COLO668 (cell line): ENCODE measurements around the gene THOP1.

Experiments
- DNase-seq: peaks from one replicate; lab custom pipeline; 2025; ENCODE audit not compliant: unreplicated experiment; lab: John Stamatoyannopoulos, UW

THOP1 gene

DNA sequence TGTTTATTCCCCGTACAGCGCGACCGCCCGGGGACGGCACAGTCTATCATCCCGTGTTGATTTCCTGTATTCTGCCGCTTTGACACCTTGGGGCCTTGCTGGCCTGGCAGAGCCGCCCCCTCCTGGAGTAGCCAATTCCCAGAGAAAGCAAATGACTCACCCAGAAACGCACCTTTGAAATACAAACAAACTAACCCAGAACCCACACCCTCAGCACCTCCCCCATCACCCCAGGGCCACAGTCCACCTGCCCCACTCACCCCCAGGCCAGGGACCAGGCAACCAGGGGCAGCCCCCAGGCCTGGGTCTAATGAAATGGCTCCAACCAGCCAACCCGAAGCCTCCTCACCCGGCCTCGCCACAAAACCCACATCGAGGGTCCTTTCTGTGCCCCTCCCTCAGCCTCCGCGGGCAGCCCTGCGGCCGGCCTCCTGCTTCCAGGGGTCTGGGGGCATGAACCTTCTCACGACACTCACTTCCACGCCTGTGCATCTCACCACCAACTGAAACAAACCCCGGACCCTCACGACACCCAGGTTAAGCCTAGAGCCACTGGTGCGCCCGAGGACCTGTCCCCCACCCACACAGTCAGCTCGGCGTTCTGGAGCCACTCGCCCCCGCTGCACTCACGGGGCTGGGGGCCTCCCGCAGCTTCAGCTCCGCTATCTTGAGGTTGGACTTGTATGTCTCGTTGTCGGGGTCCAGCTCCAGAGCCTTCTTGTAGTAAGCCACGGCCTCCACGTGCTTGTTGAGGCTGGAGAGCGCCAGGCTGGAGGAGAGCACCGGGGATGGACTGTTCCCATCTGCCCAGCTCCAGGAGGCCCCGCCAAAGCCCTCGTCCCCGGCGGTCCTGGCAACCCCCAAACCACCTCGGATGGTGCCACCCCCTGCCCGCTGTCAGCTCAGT lies 23.2 kb upstream of the THOP1 start:
- no peak for DNase-seq

DNA sequence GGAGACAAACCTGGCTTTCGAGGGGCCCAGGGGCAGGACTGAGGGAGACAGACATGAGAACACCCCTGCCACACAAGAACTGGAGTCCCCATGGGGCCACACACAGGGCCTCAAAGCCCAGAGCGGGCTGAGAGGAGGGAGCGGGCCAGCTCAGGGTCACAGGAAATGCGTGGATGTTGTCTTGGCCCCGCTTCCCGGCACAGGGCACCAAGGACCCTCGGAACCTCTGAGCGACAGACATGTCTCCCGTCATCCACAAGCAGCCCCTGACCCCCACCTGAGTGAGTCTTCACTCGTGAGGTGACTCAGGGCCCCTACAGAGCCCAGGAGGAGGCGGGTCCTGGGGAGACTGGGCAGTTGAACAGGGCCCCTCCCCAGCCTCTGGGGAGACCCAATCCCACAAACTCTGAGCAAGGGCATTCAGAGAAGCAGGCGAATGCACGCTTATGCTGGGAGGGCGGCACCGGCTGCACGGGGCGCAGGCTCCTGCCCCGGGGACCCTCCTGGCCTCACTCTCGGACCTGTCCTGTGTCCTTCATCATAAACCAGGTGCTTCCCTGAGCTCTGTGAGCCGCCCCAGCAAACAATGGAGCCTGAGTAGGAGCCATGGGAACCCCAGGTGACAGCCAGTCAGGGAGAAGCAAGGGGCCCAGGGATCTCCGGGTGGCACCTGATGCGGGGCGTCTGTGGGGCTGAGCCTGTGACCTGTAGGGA lies 22.4 kb upstream of the THOP1 start:
- DNase-seq = no peak

DNA sequence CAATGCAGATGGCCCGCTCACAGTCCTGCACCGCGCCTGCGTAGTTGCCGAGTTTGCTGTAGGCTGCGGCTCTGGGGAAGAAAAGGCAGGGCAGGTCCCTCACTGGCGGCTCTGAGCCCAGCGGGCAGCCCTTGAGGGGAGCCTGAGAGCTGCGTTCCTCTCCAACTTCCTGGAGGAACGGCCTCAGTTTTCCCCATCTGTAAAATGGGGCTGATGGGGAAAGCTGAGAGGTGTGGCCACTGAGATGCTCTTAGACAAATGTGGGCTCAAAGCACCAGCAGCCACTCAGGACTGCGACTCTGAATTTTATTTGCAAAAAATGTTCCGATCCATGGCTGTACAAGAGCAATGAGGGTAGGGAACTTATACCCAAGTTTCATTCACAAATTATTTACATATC lies 21.6 kb upstream of the THOP1 start:
- DNase-seq = no peak

DNA sequence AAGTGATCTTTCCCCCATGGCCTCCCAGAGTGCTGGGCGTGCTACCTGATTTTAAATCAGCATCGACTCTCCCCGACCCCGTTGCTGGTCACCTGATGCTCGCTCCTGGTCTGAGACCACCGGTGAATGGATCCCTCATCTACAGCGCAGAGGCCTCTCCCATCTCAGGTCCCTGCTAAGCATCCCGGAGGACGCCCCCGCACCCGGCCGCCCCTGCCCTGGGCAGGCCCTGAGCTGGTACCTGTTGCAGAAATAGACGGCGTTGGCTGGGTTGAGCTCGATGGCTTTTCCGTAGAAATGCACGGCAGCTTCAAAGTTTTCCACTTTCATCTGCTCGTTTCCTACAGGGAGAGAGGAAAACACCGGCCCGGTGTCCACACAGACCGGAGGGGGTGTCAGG lies 20.4 kb upstream of the THOP1 start:
- DNase-seq = no peak

DNA sequence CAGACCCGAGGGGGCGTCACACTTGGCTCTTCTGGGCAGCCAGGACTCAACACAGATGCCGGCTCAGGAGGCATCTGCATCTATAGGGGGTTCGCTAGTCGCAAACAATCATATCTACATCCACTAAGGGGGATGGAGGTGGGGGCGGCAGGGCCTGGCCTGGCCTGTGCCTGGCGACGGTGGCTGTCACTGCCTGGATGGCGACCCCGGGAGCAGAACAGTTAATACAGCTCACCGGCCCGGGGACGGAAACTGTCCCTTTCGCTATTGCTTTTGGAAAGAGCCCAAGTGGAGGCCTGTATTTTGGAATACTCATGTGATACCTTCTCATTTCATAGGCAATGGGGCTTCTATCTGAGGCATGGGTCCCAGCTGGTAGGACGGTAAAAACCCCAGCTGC lies 19.9 kb upstream of the THOP1 start:
- no peak for DNase-seq

DNA sequence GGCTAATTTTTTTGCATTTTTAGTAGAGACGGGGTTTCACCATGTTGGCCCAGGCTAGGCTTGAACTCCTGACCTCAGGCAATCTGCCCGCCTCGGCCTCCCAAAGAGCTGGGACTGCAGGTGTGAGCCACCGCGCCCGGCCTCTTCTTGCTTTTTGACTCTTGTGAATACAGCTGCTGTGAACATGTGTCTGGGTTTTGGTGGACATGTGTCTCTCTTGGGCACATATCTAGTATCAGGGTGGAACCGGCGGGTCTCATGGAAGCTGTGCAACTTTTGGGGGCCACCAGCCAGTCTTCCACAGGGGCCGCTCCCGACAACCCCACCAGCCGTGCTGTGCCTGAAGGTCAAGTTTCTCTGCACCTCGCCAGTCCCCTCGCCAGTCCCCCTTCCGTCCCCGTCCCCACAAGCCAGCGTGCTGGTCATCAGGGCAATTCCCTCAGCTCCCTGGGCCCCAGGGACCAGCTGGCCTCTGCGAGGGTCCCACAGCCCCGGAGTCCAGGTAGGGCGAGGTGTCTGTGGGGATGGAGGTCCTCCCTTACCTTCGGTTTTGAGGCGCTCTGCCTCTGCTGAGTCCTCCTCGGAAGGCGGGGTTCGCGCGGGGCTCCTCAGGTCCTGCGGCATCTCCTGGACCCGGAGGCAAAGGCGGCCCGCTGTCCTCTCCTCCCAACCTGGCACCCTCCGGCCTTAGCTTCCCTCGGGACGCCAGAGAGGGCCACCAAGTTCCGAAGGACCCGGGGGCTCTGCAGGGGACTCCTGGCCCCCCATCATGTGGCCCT lies 18.5 kb upstream of the THOP1 start:
- DNase-seq = no peak

DNA sequence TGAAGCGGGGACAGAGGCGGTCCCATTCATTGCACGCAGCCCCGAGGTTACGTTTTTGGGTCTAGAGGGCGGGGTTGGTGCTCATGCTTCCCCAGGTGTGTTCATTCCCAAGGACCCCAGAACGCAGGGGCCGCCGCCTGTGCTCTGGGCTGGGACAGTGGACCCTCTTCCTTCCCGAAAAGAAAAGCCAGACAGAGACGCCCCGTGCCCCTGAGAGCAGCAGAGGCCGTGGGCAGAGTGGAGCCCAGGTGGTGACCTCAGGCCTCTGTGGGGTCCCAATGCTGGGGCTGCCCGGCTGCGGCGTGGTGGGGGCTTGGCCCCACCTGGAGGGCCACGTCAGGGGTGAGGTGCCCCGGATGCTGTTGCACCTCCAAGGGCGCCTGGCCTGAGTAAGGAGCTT lies 17.6 kb upstream of the THOP1 start:
- no peak for DNase-seq

DNA sequence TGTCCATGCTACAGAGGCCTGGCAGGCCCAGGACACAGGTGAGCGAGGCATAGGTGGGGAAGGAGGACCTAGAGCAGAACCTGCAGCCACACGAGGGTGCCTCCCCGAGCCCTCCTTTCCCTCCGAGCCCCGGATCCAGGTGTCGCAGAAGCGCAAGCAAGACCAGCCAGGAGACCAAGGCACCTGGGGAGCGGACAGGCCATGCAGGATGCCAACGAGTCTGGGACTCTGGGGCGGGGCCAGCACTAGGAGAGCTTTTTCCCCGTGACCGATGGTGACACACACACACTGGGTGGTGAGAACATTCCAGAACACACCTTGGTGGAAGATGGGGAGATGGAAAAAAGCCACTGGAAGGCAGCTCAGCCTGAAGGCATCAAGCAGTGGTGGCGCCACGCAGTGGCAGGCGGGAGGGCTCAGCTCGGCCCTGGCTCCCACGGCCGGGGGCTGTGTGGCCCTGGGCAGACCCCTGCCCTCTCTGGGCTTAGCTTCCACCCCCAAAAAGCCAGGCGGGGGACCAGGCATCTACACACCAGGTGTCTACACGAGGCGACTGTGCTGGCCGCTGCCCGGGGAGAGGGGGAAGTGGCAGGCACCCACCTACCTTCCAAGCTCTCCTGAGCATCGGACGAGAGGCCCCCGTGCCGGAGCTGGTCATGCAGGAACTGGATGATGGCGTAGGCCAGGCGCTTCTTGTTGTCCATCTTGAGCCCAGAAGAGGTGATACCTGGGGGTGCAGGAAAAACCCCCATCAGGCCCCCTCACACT lies 16.8 kb upstream of the THOP1 start:
- no peak for DNase-seq

DNA sequence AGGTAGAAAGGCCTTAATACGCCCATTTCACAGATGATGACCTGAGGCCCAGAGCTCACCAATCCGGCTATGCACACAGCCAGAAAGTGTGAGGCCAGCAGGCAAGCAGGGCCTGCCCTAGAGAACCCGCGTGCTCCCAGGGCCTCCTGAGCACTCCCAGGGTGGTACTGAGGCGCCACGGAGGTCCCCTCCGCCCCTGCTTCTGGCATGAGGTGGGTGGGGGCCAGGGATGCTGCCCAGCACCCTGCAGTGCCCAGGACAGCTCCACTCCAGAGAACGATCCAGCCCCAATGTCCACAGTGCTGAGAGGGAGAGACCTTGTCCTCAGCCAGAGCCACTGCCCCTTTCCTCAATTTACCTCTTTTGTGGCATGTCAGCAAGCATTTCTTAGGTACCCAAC lies 16.1 kb upstream of the THOP1 start:
- no peak for DNase-seq

DNA sequence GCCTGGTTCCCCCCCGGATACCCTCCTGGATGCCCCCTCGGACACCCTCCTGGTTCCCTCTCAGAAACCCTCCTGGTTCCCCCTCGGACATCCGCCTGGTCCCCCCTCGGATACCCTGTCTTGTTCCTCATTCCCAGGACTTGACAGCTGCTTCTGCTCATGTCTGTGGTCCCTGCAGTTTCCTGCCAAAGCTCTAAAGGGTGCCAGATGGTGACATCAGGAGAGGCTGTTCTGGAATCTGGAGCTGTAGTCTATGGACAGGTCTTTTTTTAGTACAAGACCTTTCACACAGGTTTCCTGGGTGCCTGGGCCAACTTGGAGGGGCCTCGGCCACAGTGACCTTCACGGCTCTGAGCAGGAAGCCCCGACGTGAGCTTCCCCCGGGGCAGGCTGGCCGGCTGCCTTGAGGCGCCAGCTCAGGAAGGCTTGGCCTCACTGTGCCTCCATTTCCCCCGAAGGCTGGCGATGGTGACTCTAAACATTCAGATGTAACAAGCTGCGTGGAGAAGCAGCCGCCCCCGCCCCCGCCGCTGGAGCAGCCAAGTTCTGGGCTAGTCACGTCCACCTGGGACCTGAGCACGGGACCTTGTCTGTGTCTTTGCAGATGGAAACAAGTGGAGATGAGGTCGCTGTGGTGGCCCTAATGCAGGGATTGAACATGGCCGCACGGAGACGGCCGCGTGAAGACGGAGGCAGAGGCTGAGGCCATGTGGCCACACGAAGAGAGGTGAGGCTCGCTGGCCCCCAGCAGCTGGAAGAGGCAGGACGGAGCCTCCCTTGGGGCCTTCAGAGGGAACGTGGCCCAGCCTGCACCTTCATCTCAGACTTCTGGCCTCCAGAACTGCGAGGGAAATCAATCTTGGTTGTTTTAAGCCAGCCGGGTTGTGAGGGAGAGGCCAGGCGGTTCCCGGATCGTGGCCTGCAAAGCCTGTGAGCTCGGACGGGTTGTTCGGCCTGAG lies 15.0 kb upstream of the THOP1 start:
- DNase-seq = no peak

DNA sequence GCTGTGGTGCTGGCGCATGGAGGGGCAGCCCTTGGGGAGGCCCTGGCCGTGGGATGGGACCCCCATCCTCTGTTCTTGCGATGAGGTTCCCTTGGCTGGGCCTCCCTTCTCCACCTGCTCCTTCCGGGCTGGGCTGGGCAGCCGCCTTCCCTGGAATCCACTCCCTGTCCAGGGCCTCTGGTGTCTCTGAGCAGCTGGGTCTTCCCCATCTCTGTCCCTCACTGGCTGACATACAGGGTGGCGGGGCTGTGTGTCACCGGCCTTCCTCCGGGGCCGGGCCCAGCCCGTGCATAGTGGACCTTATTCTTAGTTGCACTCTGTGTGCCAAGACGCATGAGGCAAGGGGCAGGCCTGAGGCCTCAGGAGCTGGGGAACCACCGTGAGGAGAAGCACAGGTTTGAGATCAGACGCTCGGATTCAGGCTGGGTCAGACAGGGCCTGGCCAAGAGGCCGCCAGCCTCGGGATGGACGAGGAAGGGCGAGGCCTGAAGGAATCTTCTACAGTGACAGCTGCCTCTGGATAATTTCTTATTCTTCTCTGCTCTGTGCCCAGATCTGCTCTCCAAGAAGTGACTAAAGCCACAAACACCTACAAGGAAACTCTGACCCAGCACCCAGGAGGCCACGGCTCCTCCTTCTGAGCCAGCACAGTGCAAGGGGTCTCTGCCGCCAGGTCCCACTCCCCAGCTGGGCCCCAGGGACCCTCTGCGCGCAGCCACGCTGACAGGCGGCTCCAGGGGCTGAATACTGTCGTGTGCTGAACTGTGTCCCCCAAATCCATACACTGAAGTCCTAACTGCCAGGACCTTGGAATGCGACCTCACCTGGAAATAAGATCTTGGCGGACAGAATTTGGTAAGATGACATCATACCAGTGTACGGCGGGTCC lies 13.3 kb upstream of the THOP1 start:
- no peak for DNase-seq

DNA sequence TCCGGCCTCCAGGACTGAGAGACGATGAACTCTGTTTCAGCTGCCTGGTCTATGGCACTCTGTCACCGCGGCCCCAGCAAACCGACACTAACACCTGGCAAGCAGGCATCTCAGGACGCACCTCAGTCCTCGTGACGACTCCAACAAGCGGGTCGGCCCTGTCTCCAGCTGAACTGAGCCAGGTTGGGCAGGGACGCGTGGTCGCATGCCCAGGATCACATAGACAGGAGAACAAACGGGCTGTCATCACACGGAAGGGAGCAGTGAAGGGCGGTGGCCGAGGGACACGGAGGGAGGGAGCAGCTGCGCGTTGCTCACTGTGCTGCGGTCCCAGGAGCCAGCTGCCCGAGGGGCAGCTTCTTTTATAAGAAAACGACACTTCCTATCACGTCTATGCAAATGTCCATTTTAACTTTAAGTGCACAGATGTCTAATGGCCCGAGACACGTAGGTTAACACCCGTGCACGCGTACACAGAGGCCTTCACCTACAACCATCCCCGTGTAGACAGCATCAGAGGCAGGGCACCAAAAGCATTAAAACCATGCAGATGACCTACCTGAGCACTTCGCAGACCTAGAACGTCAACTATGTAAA lies 11.1 kb upstream of the THOP1 start:
- DNase-seq = no peak

DNA sequence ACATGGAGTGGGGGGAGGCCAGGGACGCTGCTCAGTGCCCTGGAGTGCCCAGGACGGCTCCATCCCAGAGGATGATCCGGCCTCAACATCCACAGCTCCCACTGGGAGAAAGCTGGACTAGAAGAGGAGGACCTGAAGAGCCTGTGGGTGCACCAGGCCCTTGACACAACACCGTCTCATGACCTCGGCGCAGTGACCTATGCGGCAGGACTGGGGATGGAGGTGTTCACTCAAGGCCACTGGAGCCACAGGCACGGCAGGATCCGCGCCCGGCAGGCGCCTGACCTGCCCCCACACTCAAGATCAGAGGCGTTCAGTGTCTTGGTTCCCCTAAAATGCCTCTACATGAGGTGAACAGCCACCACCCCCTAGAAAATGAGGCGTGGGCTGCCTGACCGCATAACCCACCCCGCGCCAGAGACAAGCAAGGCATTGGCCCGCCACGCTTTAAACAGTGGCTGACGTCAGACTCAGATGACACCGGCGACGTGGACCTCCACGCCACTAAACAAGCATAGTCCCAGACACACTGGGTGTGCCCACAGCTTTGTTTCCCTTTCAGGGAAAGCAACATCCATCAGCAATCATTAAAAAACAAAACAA lies 10.2 kb upstream of the THOP1 start:
- no peak for DNase-seq

DNA sequence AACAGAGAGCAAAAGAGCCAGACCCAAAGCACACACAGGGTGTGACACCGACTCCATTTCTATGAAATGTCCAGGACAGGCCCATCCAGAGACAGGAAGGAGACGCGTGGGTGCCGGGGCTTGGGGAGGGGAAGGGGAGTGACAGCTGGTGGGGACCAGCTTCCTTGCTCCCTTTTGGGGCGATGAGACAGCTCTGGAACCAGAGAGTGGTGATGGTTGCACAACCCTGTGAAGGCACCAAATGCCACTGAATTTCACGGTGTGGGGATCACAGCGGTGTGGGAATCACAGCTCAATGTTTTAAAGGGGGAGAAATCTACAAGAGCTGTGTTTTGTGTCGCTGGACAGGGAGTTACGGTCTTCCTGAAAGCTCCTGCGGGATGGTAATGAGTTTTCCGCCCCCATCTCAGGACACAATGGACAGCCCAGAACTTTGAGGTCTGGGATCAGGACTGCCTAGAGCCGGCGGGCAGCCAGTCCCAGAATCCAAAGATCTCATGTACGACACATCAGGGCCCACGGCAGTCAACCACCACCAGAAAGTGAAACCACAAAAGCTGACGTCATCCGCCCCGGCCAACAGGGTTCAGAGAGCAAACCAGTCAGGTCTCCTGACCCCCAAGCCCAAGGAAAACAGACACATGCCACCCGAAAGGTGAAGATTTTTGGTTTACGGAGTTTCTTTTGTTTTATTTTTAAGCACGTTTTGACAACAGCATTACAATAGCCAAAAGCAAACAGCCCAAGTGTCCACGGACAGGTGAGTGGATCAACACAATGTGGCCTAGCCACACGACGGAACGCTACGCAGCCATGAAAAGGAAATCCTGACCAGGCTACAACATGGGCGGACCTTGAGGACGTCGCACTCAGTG lies 9.5 kb upstream of the THOP1 start:
- no peak for DNase-seq

DNA sequence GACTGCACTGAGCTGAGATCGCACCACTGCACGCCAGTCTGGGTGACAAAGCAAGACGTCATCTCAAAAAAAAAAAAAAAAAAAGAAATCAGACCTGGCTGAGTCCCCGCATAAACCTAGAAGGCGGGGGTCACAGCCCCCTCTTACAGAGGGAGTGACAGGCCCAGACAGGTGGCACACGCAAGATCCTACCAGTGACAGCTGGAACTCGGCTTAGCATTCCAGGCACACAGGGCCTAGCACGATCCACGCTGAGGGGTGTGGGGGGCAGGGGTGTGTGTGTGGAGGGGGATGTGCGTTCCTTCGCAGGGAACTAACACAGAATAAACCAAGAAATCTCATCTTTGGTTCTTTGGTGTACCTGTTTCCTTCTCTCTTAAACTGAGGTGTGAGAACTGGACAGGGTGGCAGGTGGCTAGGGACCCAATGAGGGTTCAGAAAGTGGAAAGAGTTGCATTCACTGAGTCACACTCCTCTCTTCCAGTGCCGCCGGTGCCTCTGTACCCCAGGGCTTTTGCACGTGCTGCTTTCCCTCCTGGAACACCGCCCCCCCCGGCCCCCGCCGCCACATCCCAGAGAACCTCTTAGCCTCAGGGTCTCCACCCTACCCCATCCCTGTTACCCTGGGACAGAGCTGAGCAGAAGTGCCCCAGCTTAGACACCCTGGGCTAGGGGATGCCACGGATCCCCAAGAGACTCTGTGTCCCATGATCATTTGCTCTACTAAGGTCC lies 7.2 kb upstream of the THOP1 start:
- no peak for DNase-seq

DNA sequence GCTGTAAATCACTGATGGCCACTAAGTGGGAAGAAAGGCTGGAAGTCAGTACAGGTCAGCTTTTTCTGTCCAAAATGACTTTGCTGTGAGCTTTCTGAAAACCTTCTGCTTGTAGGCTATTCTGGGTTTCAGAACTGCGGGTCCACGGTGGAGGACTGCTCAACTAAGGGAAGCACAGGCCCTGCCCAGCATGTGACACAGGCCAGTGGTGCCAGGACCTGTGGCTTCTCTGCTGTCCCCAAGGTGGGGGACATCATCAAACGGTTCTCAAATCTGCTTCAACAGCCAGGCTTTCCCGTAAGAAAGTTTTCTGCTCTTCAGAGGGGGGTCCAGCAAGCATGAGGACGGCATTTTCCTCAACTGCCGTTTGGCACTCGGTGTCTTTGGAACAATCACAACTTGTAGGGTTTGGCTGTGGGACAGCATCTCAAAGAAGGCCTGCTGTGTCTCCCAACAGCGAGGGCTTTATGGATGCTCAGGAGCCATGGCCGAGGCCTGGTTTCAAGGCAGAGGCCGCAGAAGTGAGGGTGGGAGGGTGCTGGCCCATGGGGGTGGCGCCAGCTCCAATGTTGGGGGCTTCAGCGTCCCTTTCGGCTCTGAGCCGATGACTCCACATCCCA lies 6.1 kb upstream of the THOP1 start:
- no peak for DNase-seq
